NCI-H1105 treated with DMSO at 0.1 percent for 48 hours (cell line): ENCODE measurements around the gene PIK3R2.
"Not testable (repeated sequence)": the region's sequence is repeated elsewhere in the genome, so short reads cannot be mapped to it uniquely, and the experiment has no call there.

Experiments
- DNase-seq: peaks from one replicate; lab custom pipeline; 2025; lab: John Stamatoyannopoulos, UW

The PIK3R2 gene

DNA sequence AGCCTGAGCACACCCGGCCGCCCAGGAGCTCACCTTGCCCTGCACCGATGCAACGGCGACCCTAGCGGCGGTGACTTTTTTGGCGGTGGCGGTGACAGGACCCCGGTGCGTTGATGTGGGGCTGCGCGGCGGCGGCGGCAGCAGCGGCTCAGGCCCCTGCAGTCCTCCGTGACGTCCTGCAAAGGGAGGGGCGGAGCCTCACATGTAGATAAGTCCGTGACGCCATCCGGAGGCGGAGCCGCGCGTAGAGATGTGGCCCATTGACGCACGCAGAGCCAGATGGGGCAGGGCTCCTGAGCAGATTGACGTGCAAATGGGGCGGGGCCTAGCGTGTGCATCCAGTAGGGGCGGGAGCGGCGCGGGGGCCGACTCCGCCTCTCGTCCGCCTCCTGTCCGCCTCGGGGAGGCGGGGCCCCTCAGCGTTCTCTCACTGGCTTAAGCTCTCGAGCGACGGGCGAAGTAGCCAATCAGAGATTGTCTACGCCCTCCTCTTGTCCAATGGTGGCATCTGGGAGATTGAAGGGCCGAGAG is 51.0 kb downstream of the PIK3R2 start, which contains the start of gene RAB3A:
Gene RAB3A (minus strand): TSS at position 180 of the 531 bp plus-strand sequence. CDS start 1,302 bp downstream, outside the sequence.
- peak; percentile 100 for DNase-seq

- DNase-seq: no peak
Measured at GRCh38 chr19:18204394-18205199, 51.6 kb downstream of the PIK3R2 start.

GRCh38 chr19:18205200-18205892 is 52.4 kb downstream of the PIK3R2 start:
- peak; percentile 61 for DNase-seq

GRCh38 chr19:18206018-18206417 is 53.1 kb downstream of the PIK3R2 start:
- DNase-seq: no peak

- no peak for DNase-seq
Measured at GRCh38 chr19:18208098-18208951, 55.4 kb downstream of the PIK3R2 start.

DNA sequence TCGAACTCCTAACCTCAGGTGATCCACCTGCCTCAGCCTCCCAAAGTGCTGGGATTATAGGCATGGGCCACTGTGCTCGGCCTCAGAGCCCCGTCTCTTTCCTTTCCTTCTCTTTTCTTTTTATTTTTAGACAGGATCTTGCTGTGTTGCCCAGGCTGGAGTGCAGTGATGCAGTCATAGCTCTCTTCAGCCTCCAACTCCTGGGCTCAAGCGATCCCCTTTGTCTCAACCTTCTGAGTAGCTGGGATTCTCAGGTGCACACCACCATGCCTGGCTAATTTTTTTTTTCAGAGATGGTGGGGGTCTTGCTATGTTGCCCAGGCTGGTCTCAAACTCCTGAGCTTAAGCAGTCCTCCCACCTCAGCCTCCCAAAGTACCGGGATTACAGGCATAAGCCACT is 56.9 kb downstream of the PIK3R2 start:
- not testable (repeated sequence) for DNase-seq

DNA sequence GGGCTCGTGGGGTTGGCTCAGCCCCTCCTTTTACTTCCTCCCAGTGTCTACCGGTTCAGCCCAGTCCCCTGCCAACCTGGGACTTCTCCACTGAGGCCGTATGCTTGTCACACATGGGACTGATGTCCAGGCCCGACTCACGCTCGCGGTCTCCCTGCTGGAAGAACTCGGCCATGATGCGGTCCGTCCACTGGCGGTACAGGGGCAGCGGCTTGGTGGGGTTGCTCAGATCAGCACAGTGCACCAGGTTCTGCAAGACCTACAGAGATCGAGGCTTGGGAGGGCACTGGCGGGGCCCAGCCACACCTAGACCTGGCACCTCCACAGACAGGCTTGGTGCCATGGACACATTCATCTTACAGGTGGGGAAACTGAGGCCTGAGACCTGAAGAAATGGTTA is 58.7 kb downstream of the PIK3R2 start:
- DNase-seq: no peak

DNA sequence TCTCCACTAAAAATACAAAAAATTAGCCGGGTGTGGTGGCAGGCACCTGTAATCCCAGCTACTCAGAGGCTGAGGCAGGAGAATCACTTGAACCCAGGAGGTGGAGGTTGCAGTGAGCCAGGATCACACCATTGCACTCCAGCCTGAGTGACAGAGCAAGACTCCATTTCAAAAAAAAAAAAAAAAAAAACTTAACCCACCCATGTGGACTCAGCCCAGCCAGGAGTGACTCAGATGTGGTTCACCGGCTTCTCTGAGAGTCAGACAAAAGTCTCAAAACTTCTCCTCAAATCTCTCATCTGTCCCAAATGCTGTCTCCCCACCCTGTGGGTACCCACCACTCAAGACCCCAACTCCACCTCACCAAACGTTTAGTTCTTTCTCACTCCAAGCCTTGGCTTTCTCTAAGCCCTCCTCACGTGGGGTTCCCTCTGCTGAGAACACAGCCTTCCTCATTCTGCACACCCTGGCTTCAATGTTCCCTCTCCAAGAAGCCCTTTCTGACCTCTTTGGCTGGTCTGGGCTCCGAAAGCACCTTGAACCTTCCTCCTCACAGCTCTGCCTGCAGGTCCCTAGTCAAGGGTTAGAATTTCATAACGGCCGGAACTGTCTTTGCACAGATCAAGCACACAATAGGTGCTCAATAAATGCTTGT is 61.9 kb downstream of the PIK3R2 start:
- no peak for DNase-seq

- no peak for DNase-seq
Measured at GRCh38 chr19:18216789-18217188, 63.8 kb downstream of the PIK3R2 start.

- DNase-seq: no peak
Measured at GRCh38 chr19:18218159-18218558, 65.2 kb downstream of the PIK3R2 start.

GRCh38 chr19:18218600-18218999 is 65.6 kb downstream of the PIK3R2 start:
- no peak for DNase-seq
